PC-3 (cell line): ENCODE data around the gene NEAT1.

Experiments used
- CTCF ChIP-seq: fragments of 300-600 bp; sonication (generic); conservative IDR thresholded peaks from 2 replicates; pipeline ENCODE4 v1.5.1; 2017; ENCODE audit warnings: antibody characterized with exemption, low read depth, mild to moderate bottlenecking, low read length
- EZH2 ChIP-seq: fragments of 300-600 bp; sonication (generic); IDR thresholded peaks from one replicate; pipeline ENCODE4 v1.6.1; 2017; ENCODE audit warnings: antibody characterized with exemption, mild to moderate bottlenecking, low read length; ENCODE audit not compliant: unreplicated experiment
- EZH2phosphoT487 ChIP-seq: fragments of 300-600 bp; sonication (generic); IDR thresholded peaks from 2 replicates; pipeline ENCODE4 v1.6.1; 2018; ENCODE audit warnings: mild to moderate bottlenecking, antibody characterized with exemption, low read length, borderline replicate concordance

- no peak for TF ChIP-seq CTCF
- TF ChIP-seq EZH2phosphoT487, result no peak
- TF ChIP-seq EZH2, result no peak
These were observed 17.0 kb downstream of the NEAT1 start for GRCh38 chr11:65439331-65440181.
